Measurements from ENCODE around the gene KCTD5. TPM values are rescaled to one million over a fixed set of nuclear protein-coding genes. Genes with fewer than 3 reads are reported as not detected.
"Not testable (repeated sequence)": the region's sequence is repeated elsewhere in the genome, so short reads cannot be mapped to it uniquely, and the experiment has no call there.

KCTD5 gene
- polyA plus RNA-seq, 6 donors from 2014 or later, result 18.3 to 27.5 (median 22.3) TPM

DNA sequence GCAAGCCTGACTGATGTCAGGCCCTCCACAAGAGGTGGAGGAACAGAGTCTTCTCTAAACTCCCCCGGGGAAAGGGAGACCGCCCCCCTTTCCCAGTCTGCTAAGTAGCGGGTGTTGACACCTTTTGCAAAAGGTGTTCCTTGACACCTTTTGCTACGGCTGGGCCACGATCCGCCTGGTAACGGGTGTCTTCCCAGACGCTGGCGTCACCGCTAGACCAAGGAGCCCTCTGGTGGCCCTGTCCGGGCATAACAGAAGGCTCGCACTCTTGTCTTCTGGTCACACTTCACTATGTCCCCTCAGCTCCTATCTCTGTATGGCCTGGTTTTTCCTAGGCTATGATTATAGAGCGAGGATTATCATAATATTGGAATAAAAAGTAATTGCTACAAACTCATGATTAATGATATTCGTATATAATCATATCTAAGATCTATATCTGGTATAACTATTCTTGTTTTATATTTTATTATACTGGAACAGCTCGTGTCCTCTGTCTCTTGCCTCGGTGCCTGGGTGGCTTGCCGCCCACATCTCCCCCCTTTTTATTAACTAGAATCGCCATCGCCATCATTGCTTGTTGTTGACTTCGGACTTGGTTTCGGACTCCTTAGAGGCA lies 21.5 kb upstream of the KCTD5 start:
- not testable (repeated sequence) for H3K4me3 Mint-ChIP-seq, H3K36me3 Mint-ChIP-seq, H3K27me3 Mint-ChIP-seq, H3K9me3 Mint-ChIP-seq
- H3K4me1 Mint-ChIP-seq, result peaks cover 6 to 18% (median 11%) of the 10 kb centered on the region in 3 donors
- ATAC-seq (ENCODE audit: low read depth in 2 of 2), result peak; percentile 32 to 43
- DNase-seq, result peak; percentile 29
- H3K27ac Mint-ChIP-seq, result peak overlapping the region in 3 of 6 donors; percentile 37 to 82 (median 44)

DNA sequence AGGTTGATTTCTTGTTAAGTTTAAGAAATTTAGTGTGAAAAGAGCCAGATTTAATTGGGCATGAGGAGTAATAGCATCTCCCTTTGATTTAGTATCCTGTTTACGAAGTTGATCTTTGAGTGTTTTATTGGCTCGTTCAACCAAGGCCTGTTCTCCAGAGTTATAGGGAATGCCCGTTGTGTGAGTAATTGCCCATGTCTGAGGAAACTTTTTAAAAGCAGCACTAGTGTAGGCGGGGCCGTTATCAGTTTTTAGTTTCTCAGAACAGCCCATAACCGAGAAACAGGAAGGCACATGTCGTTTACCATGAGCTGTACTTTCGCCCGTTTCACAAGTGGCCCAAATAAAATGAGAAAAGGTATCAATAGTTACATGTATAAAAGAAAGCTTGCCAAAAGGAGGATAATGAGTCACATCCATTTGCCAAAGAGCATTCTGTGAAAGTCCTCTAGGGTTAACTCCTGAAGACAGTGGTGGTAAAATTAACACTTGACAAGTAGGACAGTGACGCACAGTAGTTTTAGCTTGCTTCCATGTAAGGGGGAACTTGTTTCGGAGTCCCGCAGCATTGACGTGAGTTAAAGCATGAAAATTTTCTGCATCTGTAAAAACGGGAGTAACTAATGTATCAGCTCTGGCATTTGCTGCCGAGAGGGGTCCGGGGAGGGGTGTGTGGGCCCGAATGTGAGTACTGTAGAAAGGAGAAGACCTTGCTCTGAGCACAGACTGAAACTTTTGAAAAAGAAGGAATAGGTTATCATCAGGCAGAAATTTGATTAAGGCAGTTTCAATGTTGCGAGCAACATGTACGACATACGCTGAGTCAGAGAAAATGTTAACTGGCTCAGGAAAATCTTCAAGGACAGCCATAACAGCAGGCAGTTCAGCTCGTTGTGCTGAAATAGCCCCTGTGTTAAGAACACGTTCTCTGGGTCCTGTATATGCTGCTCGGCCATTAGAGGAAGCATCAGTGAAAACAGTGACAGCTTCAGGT lies 18.5 kb upstream of the KCTD5 start:
- peaks cover 6 to 15% (median 15%) of the 10 kb centered on the region in 3 donors for H3K4me1 Mint-ChIP-seq
- no peaks in the 10 kb centered on the region for H3K9me3 Mint-ChIP-seq
- no peaks in the 10 kb centered on the region for H3K27me3 Mint-ChIP-seq
- H3K27ac Mint-ChIP-seq, result peak overlapping the region in 4 of 6 donors; percentile 28 to 64 (median 40)
- ATAC-seq (ENCODE audit: low read depth in 2 of 2), result no peak
- H3K36me3 Mint-ChIP-seq, result peaks cover 6 to 9% of the 10 kb centered on the region in 2 donors
- DNase-seq, result no peak
- H3K4me3 Mint-ChIP-seq, result no peak overlapping the region

DNA sequence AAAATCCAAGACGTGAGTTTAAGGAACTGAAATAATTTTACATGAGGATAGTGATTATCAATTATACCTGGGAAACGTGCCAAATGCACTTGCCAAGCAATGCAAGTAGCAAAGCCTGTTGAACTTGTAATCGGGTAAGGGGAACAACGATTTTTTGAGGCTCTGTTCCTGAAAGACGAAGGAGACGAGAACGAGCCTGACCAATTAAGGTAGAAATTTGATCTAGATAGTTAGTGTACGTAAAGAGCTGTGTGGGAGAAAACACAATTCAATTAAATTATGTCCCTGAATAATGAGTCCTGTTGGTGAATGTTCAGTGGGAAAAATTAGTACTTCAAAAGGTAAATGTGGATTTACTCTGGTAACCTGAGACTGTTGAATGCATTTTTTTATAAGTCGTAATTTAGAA lies 17.7 kb upstream of the KCTD5 start:
- peaks cover 9 to 19% (median 18%) of the 10 kb centered on the region in 3 donors for H3K4me1 Mint-ChIP-seq
- no peak overlapping the region for H3K4me3 Mint-ChIP-seq
- no peaks in the 10 kb centered on the region for H3K27me3 Mint-ChIP-seq
- H3K9me3 Mint-ChIP-seq, result no peaks in the 10 kb centered on the region
- no peak for ATAC-seq (ENCODE audit: low read depth in 2 of 2)
- H3K27ac Mint-ChIP-seq, result no peak overlapping the region
- H3K36me3 Mint-ChIP-seq, result peaks cover 6 to 11% of the 10 kb centered on the region in 2 donors
- no peak for DNase-seq

DNA sequence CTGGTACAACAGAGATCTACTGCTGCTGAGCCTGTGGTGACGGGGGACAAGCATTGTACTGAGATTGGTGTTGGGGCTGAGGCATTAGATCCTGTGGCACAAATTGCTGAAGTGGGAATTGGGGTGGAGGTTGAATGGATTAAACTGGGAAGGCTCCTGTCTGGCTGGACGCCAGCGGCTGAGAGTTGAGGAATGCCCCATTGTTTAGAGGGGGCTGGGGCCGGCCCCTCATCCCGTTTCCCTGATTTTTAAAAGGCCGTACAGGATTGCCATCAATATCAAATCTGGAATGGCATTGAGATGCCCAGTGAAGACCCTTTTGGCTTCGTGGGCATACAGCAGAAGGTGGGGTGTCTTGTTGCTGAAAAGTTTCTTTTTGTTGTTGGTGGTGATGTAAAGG lies 15.7 kb upstream of the KCTD5 start:
- peaks cover 13 to 25% (median 24%) of the 10 kb centered on the region in 3 donors for H3K4me1 Mint-ChIP-seq
- not testable (repeated sequence) for H3K27me3 Mint-ChIP-seq; DNase-seq; H3K9me3 Mint-ChIP-seq; H3K4me3 Mint-ChIP-seq; ATAC-seq (ENCODE audit: low read depth in 2 of 2)
- H3K27ac Mint-ChIP-seq, result peak overlapping the region in 1 of 6 donors; percentile 50
- peaks cover 6 to 11% of the 10 kb centered on the region in 2 donors for H3K36me3 Mint-ChIP-seq

DNA sequence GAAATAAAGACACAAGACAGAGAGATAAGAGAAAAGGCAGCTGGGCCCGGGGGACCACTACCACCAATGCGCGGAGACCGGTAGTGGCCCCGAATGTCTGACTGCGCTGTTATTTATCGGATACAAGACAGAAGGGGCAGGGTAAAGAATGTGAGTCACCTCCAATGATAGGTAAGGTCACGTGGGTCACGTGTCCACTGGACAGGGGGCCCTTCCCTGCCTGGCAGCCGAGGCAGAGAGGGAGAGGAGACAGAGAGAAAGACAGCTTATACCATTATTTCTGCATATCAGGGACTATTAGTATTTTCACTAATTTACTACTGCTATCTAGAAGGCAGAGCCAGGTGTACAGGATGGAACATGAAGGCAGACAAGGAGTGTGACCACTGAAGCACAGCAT lies 12.7 kb upstream of the KCTD5 start:
- peak overlapping the region in 4 of 6 donors; percentile 29 to 94 (median 59) for H3K27ac Mint-ChIP-seq
- not testable (repeated sequence) for H3K9me3 Mint-ChIP-seq; H3K27me3 Mint-ChIP-seq; ATAC-seq (ENCODE audit: low read depth in 2 of 2); DNase-seq
- peaks cover 13 to 33% (median 25%) of the 10 kb centered on the region in 3 donors for H3K4me1 Mint-ChIP-seq
- H3K36me3 Mint-ChIP-seq, result peaks cover 0 to 11% of the 10 kb centered on the region in 2 donors
- H3K4me3 Mint-ChIP-seq, result peak overlapping the region in 4 of 8 donors; percentile 15 to 65 (median 32)

DNA sequence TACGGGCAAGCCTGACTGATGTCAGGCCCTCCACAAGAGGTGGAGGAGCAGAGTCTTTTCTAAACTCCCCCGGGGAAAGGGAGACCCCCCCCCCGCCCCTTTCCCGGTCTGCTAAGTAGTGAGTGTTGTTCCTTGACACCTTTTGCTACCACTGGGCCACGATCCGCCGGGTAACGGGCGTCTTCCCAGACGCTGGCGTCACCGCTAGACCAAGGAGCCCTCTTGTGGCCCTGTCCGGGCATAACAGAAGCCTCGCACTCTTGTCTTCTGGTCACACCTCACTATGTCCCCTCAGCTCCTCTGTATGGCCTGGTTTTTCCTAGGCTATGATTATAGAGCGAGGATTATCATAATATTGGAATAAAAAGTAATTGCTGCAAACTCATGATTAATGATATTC lies 12.3 kb upstream of the KCTD5 start:
- DNase-seq, result peak; percentile 42
- peaks cover 13 to 33% (median 25%) of the 10 kb centered on the region in 3 donors for H3K4me1 Mint-ChIP-seq
- not testable (repeated sequence) for H3K27me3 Mint-ChIP-seq; H3K9me3 Mint-ChIP-seq; ATAC-seq (ENCODE audit: low read depth in 2 of 2)
- H3K36me3 Mint-ChIP-seq, result peaks cover 0 to 11% of the 10 kb centered on the region in 2 donors
- peak overlapping the region in 5 of 6 donors; percentile 21 to 94 (median 58) for H3K27ac Mint-ChIP-seq
- H3K4me3 Mint-ChIP-seq, result peak overlapping the region in 6 of 8 donors; percentile 24 to 65 (median 42)

DNA sequence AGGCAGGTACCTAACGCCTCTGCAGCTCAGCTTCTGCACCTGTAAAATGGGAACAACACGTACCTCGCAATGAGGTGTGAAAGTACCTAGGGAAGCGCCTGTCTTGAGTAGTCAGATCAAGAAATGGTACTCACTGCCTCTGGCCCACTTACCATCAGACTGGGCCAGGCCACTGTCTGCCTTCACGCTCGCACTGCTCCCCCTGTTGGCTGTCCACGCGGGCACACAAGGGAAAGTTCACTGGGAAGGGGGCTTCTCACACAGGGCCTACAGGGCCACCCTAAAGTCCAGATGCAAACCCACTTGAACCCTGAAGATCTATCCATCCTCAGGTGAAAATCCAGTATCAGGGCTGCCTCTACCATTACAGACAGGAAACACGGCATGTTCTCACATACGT lies 11.1 kb upstream of the KCTD5 start:
- peaks cover 0 to 11% of the 10 kb centered on the region in 2 donors for H3K36me3 Mint-ChIP-seq
- not testable (repeated sequence) for H3K9me3 Mint-ChIP-seq; DNase-seq; ATAC-seq (ENCODE audit: low read depth in 2 of 2); H3K27me3 Mint-ChIP-seq
- peak overlapping the region in 5 of 6 donors; percentile 33 to 95 (median 59) for H3K27ac Mint-ChIP-seq
- H3K4me3 Mint-ChIP-seq, result peak overlapping the region in 4 of 8 donors; percentile 12 to 82 (median 52)
- peaks cover 13 to 33% (median 25%) of the 10 kb centered on the region in 3 donors for H3K4me1 Mint-ChIP-seq

DNA sequence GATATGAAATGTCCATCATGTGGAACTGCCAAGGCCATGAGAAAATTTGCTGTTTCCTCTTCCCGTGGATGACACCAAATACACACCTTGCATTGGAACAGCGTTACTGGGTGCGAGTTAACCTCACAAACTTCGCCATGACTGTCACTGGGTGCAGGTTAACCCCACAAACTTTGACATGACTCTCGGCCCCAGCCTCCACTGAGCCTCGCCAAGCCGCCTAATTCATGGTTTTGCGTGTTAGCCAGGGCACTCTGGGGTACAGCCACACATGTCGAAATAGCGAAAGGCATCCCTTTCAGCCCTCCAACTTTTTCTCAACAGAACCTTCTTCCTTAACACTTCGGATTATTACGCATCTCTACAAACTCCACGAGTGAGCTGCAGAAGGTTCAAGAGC lies 10.6 kb upstream of the KCTD5 start:
- ATAC-seq (ENCODE audit: low read depth in 2 of 2) (no peak), DNase-seq (no peak)
- peak overlapping the region in 4 of 6 donors; percentile 20 to 91 (median 44) for H3K27ac Mint-ChIP-seq
- H3K36me3 Mint-ChIP-seq, result peaks cover 0 to 11% of the 10 kb centered on the region in 2 donors
- peak overlapping the region in 7 of 8 donors; percentile 65 to 82 (median 72) for H3K4me3 Mint-ChIP-seq
- H3K4me1 Mint-ChIP-seq, result peaks cover 13 to 33% (median 25%) of the 10 kb centered on the region in 3 donors
- H3K9me3 Mint-ChIP-seq, result no peaks in the 10 kb centered on the region
- no peaks in the 10 kb centered on the region for H3K27me3 Mint-ChIP-seq

DNA sequence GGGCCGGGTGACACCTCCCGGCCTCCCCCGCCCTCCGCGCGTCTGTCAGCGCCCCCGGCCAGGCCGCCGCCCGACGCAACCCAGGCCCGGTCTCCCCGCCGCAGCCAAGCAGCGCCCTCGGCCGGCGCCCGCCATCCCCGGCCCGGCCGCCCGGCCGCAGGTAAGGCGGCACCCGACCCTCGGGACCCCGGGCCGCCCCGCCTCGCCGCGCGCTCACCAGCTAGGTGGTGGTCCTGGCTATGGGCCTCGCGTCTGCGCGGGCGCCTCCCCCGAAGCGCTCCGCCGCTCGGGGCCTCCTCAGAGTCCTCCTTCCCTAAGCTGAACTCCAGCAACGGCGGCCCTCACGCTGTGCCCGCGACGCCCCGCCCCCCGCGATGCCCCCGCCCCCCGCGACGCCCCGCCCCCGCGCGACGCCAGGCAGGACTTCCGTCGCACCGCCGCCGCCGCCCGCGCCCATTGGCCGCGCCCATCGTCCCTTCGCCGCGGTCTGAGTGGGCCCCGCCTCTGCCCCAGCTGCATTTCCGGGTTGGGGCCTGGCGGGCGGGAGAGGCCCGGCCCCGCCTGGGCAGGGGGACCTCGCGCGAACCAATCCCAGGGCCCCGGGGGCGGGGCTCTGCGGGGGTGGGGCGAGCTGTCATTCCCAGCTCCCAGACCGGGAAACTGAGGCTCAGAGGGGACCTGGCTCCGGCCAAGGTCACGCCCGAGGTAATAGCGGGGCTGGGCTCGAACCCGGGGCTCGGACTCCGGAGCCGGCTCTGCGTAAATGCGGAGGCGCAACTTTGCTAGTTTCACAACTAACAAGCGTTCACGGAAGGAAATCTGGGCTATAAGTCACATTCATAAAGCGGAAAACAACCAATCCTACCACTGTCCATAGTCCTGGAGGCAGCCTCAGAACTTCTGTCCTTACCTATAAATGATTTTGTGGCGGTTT lies 9.0 kb upstream of the KCTD5 start:
- Mint-ChIP-seq H3K4me3 (peak overlapping the region; percentile 68 to 92 (median 88)), H3K36me3 (peaks cover 0 to 7% of the 10 kb centered on the region in 2 donors), H3K27ac (peak overlapping the region; percentile 67 to 94 (median 90)), H3K9me3 (no peaks in the 10 kb centered on the region), H3K27me3 (no peaks in the 10 kb centered on the region), H3K4me1 (peaks cover 13 to 33% (median 25%) of the 10 kb centered on the region in 3 donors)
- DNase-seq (peak; percentile 96), ATAC-seq (ENCODE audit: low read depth in 2 of 2) (peak; percentile 87)

DNA sequence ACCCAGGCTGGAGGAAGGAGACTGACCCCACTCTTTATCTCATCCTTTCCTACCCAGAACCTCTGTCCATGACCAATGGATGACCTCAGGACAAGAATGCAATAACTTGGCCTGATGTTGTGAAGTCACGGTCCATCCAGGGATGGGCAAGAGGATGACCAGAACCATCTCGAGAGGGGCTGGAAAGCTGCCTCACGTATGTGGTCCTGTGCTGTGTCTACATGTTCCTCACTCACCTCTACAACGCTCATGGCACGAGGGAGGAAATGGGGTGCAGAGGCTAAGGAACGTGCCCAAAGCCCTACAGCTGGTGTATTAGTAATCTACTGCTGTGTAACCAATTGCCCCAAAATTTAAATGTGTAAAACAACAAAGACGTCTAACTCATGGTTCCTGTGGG lies 7.3 kb upstream of the KCTD5 start:
- Mint-ChIP-seq H3K27ac (no peak overlapping the region), H3K27me3 (no peaks in the 10 kb centered on the region), H3K4me1 (peaks cover 5 to 24% (median 12%) of the 10 kb centered on the region in 3 donors), H3K9me3 (no peaks in the 10 kb centered on the region), H3K4me3 (peak overlapping the region in 4 of 8 donors; percentile 8 to 56 (median 48)), H3K36me3 (no peaks in the 10 kb centered on the region)
- ATAC-seq (ENCODE audit: low read depth in 2 of 2) (no peak), DNase-seq (no peak)

DNA sequence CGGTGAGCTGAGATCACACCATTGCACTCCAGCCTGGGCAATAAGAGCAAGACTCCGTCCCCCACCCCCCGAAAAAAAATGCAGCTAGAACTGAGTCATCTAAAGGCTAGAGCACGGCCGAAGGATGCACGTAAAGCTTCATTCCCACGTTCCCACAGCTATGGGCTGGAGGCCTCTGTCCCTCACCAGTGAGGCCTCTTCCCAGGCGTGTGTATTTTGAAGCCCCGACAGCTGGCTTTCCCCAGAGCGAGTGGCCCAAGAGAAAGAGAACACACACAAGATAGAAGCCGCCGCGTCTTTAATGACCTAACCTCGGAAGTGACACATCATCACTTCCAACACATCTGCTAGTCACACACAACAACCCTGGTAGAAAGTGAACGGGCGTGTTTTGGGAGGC lies 6.6 kb upstream of the KCTD5 start:
- peaks cover 0 to 18% (median 5%) of the 10 kb centered on the region in 3 donors for H3K4me1 Mint-ChIP-seq
- H3K36me3 Mint-ChIP-seq, result no peaks in the 10 kb centered on the region
- no peaks in the 10 kb centered on the region for H3K9me3 Mint-ChIP-seq
- H3K27me3 Mint-ChIP-seq, result no peaks in the 10 kb centered on the region
- H3K4me3 Mint-ChIP-seq, result peak overlapping the region in 3 of 8 donors; percentile 32 to 60 (median 58)
- ATAC-seq (ENCODE audit: low read depth in 2 of 2) (no peak), DNase-seq (no peak)
- no peak overlapping the region for H3K27ac Mint-ChIP-seq

DNA sequence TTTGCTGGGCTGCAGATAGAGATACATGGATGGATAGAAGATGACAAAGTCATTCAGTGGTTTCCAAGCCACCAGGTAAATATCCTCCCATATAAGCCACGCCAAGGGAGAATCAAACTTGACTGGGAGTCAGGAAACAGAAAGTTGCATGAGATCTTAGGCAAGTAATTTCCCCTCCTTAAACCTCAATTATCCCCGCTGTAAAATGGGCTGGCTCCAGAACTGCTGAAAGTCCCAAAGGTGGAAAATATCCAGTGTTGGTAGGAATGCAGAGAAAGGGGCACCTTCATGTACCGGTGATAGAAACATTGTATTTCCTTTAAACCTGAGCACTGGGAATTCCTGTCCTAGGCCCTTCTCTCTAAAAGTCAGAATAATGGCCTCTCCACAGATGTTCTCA lies 5.4 kb upstream of the KCTD5 start:
- Mint-ChIP-seq H3K4me3 (peak overlapping the region in 1 of 8 donors; percentile 64), H3K4me1 (peaks cover under 1 to 15% (median 2%) of the 10 kb centered on the region in 3 donors)
- ATAC-seq (ENCODE audit: low read depth in 2 of 2); H3K36me3 Mint-ChIP-seq; DNase-seq; H3K27ac Mint-ChIP-seq; H3K9me3 Mint-ChIP-seq; H3K27me3 Mint-ChIP-seq: not testable (repeated sequence)
